Measurements from ENCODE around the gene MACROD1. TPM values are rescaled to one million over a fixed set of nuclear protein-coding genes. Genes with fewer than 3 reads are reported as not detected.

MACROD1 gene
- total RNA-seq, 3 donors from 2014 or later (not counting 1 experiment from before 2014, with no cell fraction given) = 0.73 to 3.3 (median 1.8) TPM

DNA sequence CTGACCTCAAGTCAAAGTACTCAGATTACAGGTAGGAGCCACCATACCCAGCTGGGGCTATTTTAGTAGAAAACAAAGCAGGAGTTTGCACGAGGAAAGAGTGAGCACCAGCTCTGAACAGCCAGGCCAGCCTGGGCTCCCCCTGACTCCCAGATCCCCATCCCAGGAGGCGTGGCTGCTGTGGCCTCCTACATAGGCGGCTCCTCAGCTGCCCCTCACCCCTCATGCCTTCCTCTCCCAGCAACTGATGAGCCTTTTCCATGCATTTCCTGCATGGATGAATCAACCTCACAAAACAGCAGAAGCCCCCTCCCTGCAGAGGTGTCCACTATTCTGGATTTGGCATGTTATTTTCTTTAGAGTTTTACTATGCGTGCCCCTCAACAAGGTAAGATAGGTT, 140.7 kb downstream of the MACROD1 start:
- H3K4me3 ChIP-seq (ENCODE audit: low read length) = no peak overlapping the region
- intact Hi-C loops (cut with micrococcal nuclease) = no loop called here
- no peaks in the 10 kb centered on the region for H3K9me3 ChIP-seq (ENCODE audit: control insufficient read depth, insufficient read depth, low read length)
- whole genome bisulfite sequencing (ENCODE audit: insufficient coverage) = 90% methylated on average over 4 of the region's 4 CpGs
- no peaks in the 10 kb centered on the region for H3K9me3 Mint-ChIP-seq
- no peaks in the 10 kb centered on the region for H3K4me1 Mint-ChIP-seq
- H3K27ac Mint-ChIP-seq = no peak overlapping the region
- no peak for ATAC-seq
- H3K36me3 ChIP-seq (ENCODE audit: control insufficient read depth, insufficient read depth, low read length) = no peaks in the 10 kb centered on the region
- TF ChIP-seq, protein P1, sequence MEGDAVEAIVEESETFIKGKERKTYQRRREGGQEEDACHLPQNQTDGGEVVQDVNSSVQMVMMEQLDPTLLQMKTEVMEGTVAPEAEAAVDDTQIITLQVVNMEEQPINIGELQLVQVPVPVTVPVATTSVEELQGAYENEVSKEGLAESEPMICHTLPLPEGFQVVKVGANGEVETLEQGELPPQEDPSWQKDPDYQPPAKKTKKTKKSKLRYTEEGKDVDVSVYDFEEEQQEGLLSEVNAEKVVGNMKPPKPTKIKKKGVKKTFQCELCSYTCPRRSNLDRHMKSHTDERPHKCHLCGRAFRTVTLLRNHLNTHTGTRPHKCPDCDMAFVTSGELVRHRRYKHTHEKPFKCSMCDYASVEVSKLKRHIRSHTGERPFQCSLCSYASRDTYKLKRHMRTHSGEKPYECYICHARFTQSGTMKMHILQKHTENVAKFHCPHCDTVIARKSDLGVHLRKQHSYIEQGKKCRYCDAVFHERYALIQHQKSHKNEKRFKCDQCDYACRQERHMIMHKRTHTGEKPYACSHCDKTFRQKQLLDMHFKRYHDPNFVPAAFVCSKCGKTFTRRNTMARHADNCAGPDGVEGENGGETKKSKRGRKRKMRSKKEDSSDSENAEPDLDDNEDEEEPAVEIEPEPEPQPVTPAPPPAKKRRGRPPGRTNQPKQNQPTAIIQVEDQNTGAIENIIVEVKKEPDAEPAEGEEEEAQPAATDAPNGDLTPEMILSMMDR (IDR thresholded peaks at IDR 0.05) = no peak
- H3K4me3 Mint-ChIP-seq = no peak overlapping the region
- H3K27ac ChIP-seq (ENCODE audit: low read length) = no peak overlapping the region
- peaks cover 8 to 13% of the 10 kb centered on the region in 2 donors for H3K27me3 Mint-ChIP-seq (ENCODE audit: low read depth in 2 of 2)
- H3K27me3 ChIP-seq (ENCODE audit: control insufficient read depth, insufficient read depth, low read length) = peaks cover 6% of the 10 kb centered on the region
- no peak for DNase-seq
- H3K36me3 Mint-ChIP-seq = no peaks in the 10 kb centered on the region
- H3K4me1 ChIP-seq (ENCODE audit: control insufficient read depth, insufficient read depth, low read length) = peaks cover 7% of the 10 kb centered on the region

DNA sequence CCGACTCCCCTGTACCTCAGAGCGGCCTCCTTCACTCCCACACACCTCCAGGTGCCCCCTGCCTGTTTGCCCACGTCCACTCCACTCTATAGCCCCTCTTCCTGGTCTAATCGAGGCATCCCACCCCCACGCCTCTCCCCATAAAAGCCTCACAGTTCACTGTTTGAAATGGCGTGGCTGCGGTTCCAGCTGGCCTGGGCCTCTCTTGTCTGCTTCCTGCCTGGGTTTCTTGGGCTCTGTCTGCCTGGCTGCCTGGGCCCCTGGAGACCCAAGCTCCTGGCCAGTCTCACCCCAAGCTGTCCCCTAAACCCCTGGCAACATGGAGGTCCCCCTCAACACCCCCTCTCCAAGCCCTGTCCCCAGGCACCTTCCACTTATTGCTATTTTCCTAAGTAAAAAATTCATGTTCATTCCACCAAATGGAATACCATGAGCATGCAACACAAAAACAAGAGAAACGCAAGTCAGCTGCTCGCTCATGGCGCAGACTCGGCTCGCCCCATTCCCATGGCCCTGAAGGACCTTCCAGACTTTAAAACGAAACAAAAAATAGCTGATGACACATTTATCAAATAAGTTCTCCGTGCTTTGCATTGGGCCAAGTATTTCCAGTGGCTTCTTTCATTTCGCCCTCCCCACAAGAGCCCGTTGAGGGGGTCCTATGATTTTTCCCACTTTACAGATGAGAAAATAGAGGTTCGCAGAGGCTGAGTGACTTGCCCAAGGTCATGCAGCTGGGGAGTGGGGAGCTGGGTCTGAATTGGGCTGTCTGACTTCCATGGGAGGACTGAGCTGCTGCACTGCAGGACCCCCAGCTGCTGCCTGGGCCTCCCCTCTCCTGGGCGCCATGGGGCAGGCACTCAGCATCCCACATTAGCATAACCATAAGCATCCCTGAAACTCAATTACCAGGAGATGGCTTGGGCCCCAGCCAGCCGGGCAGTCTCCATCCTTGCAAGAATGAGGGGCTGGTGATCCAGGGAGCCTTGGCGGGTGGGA, 141.9 kb downstream of the MACROD1 start:
- H3K9me3 ChIP-seq (ENCODE audit: control insufficient read depth, insufficient read depth, low read length) = no peaks in the 10 kb centered on the region
- intact Hi-C loops (cut with micrococcal nuclease) = no loop called here
- Mint-ChIP-seq H3K27me3 (ENCODE audit: low read depth in 2 of 2) (peaks cover 8% of the 10 kb centered on the region in 2 donors), H3K9me3 (no peaks in the 10 kb centered on the region), H3K27ac (no peak overlapping the region), H3K4me3 (no peak overlapping the region), H3K36me3 (no peaks in the 10 kb centered on the region), H3K4me1 (no peaks in the 10 kb centered on the region)
- no peak overlapping the region for H3K27ac ChIP-seq (ENCODE audit: low read length)
- H3K36me3 ChIP-seq (ENCODE audit: control insufficient read depth, insufficient read depth, low read length) = no peaks in the 10 kb centered on the region
- DNase-seq (no peak), ATAC-seq (no peak)
- H3K4me1 ChIP-seq (ENCODE audit: control insufficient read depth, insufficient read depth, low read length) = peaks cover 7% of the 10 kb centered on the region
- TF ChIP-seq, protein P1 (IDR thresholded peaks at IDR 0.05) = no peak
- H3K4me3 ChIP-seq (ENCODE audit: low read length) = no peak overlapping the region
- 85% methylated on average over 20 of the region's 20 CpGs for WGBS (ENCODE audit: insufficient coverage)
- peaks cover 6% of the 10 kb centered on the region for H3K27me3 ChIP-seq (ENCODE audit: control insufficient read depth, insufficient read depth, low read length)

DNA sequence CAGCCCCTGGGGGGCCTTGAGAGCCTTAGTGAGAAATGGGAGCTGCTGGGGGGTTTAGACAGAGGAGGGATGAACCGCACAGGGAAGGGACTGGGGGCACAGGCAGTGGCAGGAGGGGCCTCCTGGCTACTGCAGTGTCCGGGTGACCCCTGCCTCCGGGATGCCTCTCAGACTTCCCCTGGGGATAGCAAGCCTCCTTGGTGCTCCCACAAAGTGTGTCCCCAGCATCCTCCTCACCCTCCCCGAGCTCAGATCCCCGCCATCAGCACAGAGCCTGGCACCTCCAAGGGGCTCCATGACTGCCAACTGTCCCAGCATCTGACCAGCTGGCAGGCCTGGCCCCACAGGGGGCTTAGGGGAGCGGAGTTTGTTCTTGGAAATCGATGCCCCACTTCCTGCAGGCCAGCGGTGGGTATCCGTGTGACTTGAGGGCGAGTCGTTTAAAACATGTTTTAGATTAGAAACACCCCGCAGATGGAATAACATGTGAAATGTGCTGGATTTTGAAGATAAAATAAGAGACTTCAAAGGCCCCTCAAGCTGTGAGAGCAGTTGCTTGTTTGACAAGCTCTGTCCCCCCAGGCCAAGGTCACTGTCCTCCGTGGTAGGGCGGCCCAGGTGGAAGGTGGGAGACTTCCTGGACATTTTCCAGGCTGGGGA, 143.7 kb downstream of the MACROD1 start:
- no peaks in the 10 kb centered on the region for H3K9me3 Mint-ChIP-seq
- H3K9me3 ChIP-seq (ENCODE audit: control insufficient read depth, insufficient read depth, low read length) = no peaks in the 10 kb centered on the region
- ATAC-seq (no peak), DNase-seq (no peak)
- intact Hi-C loops (cut with micrococcal nuclease) = no loop called here
- no peak overlapping the region for H3K4me3 ChIP-seq (ENCODE audit: low read length)
- TF ChIP-seq, protein P1 (IDR thresholded peaks at IDR 0.05) = no peak
- no peaks in the 10 kb centered on the region for H3K4me1 ChIP-seq (ENCODE audit: control insufficient read depth, insufficient read depth, low read length)
- no peak overlapping the region for H3K4me3 Mint-ChIP-seq
- no peaks in the 10 kb centered on the region for H3K27me3 ChIP-seq (ENCODE audit: control insufficient read depth, insufficient read depth, low read length)
- no peak overlapping the region for H3K27ac Mint-ChIP-seq
- peaks cover 8% of the 10 kb centered on the region in 2 donors for H3K27me3 Mint-ChIP-seq (ENCODE audit: low read depth in 2 of 2)
- no peaks in the 10 kb centered on the region for H3K36me3 Mint-ChIP-seq
- no peak overlapping the region for H3K27ac ChIP-seq (ENCODE audit: low read length)
- WGBS (ENCODE audit: insufficient coverage) = 90% methylated on average over 14 of the region's 14 CpGs
- no peaks in the 10 kb centered on the region for H3K4me1 Mint-ChIP-seq
- no peaks in the 10 kb centered on the region for H3K36me3 ChIP-seq (ENCODE audit: control insufficient read depth, insufficient read depth, low read length)
